Left renal cortex interstitium (tissue), 4 donors: ENCODE data around the gene EMP1. TPM values are rescaled to one million over a fixed set of nuclear protein-coding genes. Genes with fewer than 3 reads are reported as not detected.
A peak's percentile ranks its signal among the peaks of the same experiment; 100 is the strongest.

Source experiments
- DNase-seq, 4 donors: peaks; one replicate each; pipeline ENCODE4 v3.0.0-alpha.2; 2013; ENCODE audit warnings: low read depth in 4 of 4, low spot score in 2 of 4, missing footprints in 1 of 4
- polyA plus RNA-seq, 4 donors: library from polyadenylated mRNA; unstranded; fragments of 120-200 nt; gene quantifications; one replicate each; pipeline ENCODE4 v1.2.1, GENCODE V29; 2013; ENCODE audit not compliant: insufficient read length in 4 of 4

EMP1 gene
- polyA plus RNA-seq, 4 donors, result 81.8 to 112 (median 103) TPM

GRCh38 chr12:13171921-13172859 is 24.3 kb upstream of the EMP1 start:
- peak in 2 of 4 donors; percentile 71 to 80 for DNase-seq

GRCh38 chr12:13173012-13173932 is 23.3 kb upstream of the EMP1 start:
- no peak for DNase-seq

GRCh38 chr12:13175499-13175898 is 21.0 kb upstream of the EMP1 start:
- DNase-seq, result no peak

GRCh38 chr12:13176256-13176655 is 20.3 kb upstream of the EMP1 start:
- DNase-seq, result no peak

- no peak for DNase-seq
Measured at GRCh38 chr12:13177373-13177772, 19.2 kb upstream of the EMP1 start.

GRCh38 chr12:13177906-13178305 is 18.6 kb upstream of the EMP1 start:
- no peak for DNase-seq

- DNase-seq, result no peak
Measured at GRCh38 chr12:13178568-13179210, 17.8 kb upstream of the EMP1 start.

GRCh38 chr12:13179211-13180074 is 17.1 kb upstream of the EMP1 start:
- no peak for DNase-seq

GRCh38 chr12:13181375-13182070 is 15.0 kb upstream of the EMP1 start:
- DNase-seq, result no peak

GRCh38 chr12:13182881-13183280 is 13.6 kb upstream of the EMP1 start:
- DNase-seq, result no peak

GRCh38 chr12:13183620-13184019 is 12.9 kb upstream of the EMP1 start:
- no peak for DNase-seq

GRCh38 chr12:13186302-13186701 is 10.2 kb upstream of the EMP1 start:
- DNase-seq, result no peak

GRCh38 chr12:13187399-13187798 is 9.1 kb upstream of the EMP1 start:
- DNase-seq, result no peak

GRCh38 chr12:13189264-13189663 is 7.3 kb upstream of the EMP1 start:
- no peak for DNase-seq

- no peak for DNase-seq
Measured at GRCh38 chr12:13190275-13190674, 6.3 kb upstream of the EMP1 start.

- DNase-seq, result no peak
Measured at GRCh38 chr12:13192719-13193118, 3.8 kb upstream of the EMP1 start.

- DNase-seq, result no peak
Measured at GRCh38 chr12:13193505-13194231, 2.9 kb upstream of the EMP1 start.

GRCh38 chr12:13194401-13195110 is 2.0 kb upstream of the EMP1 start:
- no peak for DNase-seq
